GM21528 (cell line): ENCODE measurements around the gene C5orf34.
"Not testable (repeated sequence)": the region's sequence is repeated elsewhere in the genome, so short reads cannot be mapped to it uniquely, and the experiment has no call there.

Experiments used
- ATAC-seq: cut with Tn5 transposase; IDR thresholded peaks from one replicate; pipeline ENCODE4 v1.9.1; 2021; ENCODE audit warnings: mild to moderate bottlenecking, moderate library complexity; ENCODE audit not compliant: unreplicated experiment, low FRiP score

Gene C5orf34

GRCh38 chr5:43520615-43521014, 5.7 kb upstream of the C5orf34 start:
- ATAC-seq: no peak

- ATAC-seq: no peak
Observed at GRCh38 chr5:43515678-43516048, 715 bp upstream of the C5orf34 start.

GRCh38 chr5:43514471-43514815, 505 bp downstream of the C5orf34 start:
- peak; percentile 44 for ATAC-seq

- no peak for ATAC-seq
Observed at GRCh38 chr5:43514025-43514424, 923 bp downstream of the C5orf34 start.

- ATAC-seq: not testable (repeated sequence)
Observed at GRCh38 chr5:43511062-43511461, 3.9 kb downstream of the C5orf34 start.

GRCh38 chr5:43498581-43498980, 16.4 kb downstream of the C5orf34 start:
- ATAC-seq: no peak

- no peak for ATAC-seq
Observed at GRCh38 chr5:43497311-43498104, 17.4 kb downstream of the C5orf34 start.

GRCh38 chr5:43491326-43491725, 23.6 kb downstream of the C5orf34 start:
- no peak for ATAC-seq

- no peak for ATAC-seq
Observed at GRCh38 chr5:43486353-43486752, 28.6 kb downstream of the C5orf34 start.

GRCh38 chr5:43485406-43485805, 29.5 kb downstream of the C5orf34 start:
- ATAC-seq: no peak

- ATAC-seq: peak; percentile 82
Observed at GRCh38 chr5:43484106-43484849, 30.7 kb downstream of the C5orf34 start.

- ATAC-seq: peak; percentile 92
Observed at GRCh38 chr5:43483298-43484105, 31.4 kb downstream of the C5orf34 start, which contains the start of gene TMEM267. Gene TMEM267 (minus strand): TSS chr5:43483865. CDS start chr5:43453969, 29,896 bp downstream.

GRCh38 chr5:43482490-43483297, 32.3 kb downstream of the C5orf34 start:
- no peak for ATAC-seq

- no peak for ATAC-seq
Observed at GRCh38 chr5:43469671-43470391, 45.1 kb downstream of the C5orf34 start.

- ATAC-seq: no peak
Observed at GRCh38 chr5:43467100-43467499, 47.8 kb downstream of the C5orf34 start.

- not testable (repeated sequence) for ATAC-seq
Observed at GRCh38 chr5:43465455-43465854, 49.5 kb downstream of the C5orf34 start.

GRCh38 chr5:43461066-43461465, 53.9 kb downstream of the C5orf34 start:
- no peak for ATAC-seq

- no peak for ATAC-seq
Observed at GRCh38 chr5:43456556-43456955, 58.4 kb downstream of the C5orf34 start.

GRCh38 chr5:43441575-43441974, 73.4 kb downstream of the C5orf34 start:
- ATAC-seq: not testable (repeated sequence)
